Esophagus muscularis mucosa (tissue), 4 donors: Measurements from ENCODE around the gene GLS.

ENCODE experiments used
- CTCF ChIP-seq, 3 experiments: fragments of 200-600 bp in 2 of 3; fragments of 450-650 bp in 1 of 3; sonication (generic) in 2 of 3; IDR thresholded peaks; one replicate each; pipeline ENCODE4 v1.5.1; 2017 to 2019; ENCODE audit warnings: antibody characterized with exemption in 3 of 3, mild to moderate bottlenecking in 2 of 3, moderate library complexity in 1 of 3
- EP300 ChIP-seq: sonication (generic); formaldehyde crosslinking; IDR thresholded peaks from one replicate; pipeline ENCODE4 v1.6.1; 2017; ENCODE audit warnings: antibody characterized with exemption
- POLR2AphosphoS5 ChIP-seq, 2 donors: sonication (generic); formaldehyde crosslinking; IDR thresholded peaks; one replicate each; pipeline ENCODE4 v1.6.1; 2017; ENCODE audit warnings: antibody characterized with exemption in 2 of 2

GRCh38 chr2:190947711-190948251 lies 67.2 kb downstream of the GLS start:
- TF ChIP-seq EP300 (no peak), CTCF (IDR thresholded peaks at IDR 0.05) (no peak), POLR2AphosphoS5 (IDR thresholded peaks at IDR 0.05) (peak in 1 of 2 donors; percentile 16)
